HG03108 (cell line): Measurements from ENCODE around the gene RPA1.

Experiments used
- ATAC-seq: cut with Tn5 transposase; IDR thresholded peaks from one replicate; pipeline ENCODE4 v1.9.1; 2021; ENCODE audit warnings: moderate library complexity; ENCODE audit not compliant: unreplicated experiment

RPA1 gene

DNA sequence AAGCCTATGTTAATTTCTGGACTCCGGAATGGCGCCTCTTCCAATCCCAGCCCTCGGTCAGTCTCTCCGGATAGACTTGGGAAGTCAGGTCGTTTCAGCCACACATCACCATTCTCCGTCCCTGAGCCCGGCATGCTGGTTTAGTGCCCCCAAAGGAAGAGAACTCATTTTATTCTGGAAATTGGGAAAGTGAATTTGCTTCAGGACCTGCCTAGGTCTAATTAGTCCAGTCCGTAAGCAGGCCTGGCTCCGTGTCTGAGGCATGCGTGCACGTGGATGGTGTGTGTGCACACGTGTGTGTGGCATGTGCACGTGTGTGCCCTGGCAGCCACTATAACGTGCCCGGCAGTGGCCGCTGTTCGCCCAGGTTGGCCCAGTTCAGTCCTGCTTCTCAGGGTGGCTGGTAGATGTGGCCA lies 77.4 kb downstream of the RPA1 start:
- no peak for ATAC-seq

DNA sequence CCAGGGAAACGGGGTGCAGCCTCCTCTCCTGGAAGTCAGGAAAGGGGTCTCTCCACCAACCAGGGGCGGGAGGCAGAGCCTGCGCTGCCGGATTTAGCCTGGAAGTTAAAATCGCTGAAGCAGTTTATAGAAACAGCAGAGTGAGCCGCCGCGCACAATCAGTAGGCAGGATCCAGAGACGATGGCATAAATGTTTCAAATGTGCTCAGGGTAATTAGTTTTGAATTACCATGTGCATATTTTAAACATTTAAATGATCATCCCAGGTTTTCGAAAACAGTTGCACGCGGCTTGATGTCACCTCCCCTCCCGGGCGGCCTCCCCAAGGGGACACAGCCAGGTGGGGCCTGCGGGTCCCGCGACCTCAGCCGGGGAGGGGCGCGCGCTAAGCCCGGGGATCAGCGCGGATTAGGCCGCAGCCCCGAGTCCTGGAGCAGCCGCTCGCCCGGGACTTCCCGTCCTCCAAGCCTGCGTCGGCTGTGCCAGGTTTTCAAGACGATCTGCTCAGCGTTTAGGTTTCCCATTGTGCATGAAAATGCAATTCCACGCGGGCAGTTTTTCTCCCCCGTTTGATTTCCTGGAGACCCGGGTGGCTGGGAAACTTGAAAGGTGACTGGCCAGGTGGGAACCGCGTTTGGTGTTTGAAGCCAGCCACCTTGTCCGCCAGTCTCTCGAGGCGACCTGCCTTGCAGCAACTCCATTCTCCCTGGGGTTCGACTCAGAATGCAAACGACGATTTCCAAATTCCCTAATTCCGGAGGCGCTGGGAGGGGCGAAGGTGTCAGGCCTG lies 78.3 kb downstream of the RPA1 start:
- ATAC-seq, result no peak

DNA sequence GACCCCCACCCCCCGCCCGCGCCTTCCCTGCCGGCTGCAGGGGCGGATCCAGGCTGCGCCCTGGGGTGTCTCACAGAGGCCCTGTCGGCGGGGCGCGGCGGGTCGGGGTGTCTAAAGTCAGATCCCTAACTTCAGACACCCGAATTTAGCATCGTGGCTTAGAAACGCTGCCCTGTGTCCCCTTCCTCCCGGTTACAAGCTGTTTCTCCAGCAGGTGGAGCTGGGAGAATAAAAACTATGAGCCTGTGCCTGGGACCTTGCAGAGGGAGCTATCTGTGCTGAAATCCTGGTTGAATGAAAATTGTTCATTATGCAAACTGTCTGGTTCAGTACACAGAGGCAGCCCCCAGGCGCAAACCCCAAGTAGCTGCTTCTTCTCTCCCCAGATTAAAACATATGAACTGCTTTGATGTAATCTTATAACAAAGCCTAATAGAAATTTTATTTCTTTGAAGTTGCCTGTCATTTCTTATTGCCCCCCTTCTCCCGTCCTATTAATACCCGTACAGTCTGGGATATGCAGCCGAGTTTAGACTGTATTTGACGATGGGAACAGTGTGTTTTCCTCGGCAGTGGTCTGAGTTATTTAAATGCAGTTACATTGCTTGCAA lies 79.0 kb downstream of the RPA1 start:
- no peak for ATAC-seq

DNA sequence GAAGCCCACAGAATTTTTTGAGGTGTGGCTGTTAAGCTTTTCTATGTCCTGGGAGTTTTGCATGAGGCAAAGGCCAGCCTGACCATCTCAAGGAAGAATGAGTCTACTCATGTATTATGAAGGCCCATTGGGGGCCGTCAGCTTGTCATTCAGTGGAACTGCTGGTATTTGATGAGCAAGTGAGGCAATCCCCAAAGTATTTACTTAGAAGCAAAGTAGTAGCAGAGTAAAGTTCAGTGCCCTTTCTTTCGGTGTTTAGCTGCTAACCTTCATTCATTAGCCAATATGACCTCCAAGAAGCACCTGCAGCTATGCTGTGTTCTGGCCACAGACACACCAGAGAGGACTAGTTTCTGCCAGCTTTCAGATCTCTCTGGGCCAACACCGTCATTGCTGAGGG lies 80.2 kb downstream of the RPA1 start:
- ATAC-seq, result no peak

DNA sequence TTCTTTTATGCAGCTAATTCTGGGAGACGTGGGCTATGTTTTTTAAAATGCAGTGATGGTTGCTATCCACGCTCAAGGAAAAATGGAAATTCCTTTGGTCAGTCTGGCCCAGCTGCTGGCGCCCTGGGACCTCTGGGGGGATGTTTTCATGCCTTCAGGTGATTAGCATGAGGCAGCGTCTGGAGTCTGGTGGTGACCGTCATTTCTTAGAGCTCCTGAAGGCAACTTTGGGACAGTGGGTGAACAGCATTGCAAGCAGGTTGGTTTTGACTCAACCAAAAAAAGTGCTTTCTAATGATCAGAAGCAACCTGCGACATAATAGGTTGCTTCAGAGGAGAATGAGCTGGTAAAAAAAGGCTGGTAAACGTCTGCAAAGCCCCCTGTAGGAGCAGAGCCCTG lies 82.3 kb downstream of the RPA1 start:
- no peak for ATAC-seq

DNA sequence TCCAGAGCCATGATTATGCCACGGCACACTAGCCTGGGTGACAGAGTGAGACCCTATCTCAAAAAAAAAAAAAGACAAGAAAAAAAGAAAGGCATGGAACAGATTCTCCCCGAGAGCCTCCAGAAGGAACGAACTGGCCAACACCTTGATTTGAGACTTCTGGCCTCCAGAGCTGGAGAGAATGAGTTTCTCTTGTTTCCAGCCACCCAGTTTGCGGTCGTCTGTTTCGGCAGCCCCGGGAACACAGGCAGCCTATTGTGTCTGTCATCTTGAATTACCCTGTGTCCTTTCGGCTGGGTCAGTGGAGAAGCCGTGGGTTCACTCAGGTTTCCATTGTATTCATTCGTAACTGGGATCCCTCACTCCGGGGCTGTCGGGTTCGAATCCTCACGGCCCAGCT lies 83.9 kb downstream of the RPA1 start:
- no peak for ATAC-seq

DNA sequence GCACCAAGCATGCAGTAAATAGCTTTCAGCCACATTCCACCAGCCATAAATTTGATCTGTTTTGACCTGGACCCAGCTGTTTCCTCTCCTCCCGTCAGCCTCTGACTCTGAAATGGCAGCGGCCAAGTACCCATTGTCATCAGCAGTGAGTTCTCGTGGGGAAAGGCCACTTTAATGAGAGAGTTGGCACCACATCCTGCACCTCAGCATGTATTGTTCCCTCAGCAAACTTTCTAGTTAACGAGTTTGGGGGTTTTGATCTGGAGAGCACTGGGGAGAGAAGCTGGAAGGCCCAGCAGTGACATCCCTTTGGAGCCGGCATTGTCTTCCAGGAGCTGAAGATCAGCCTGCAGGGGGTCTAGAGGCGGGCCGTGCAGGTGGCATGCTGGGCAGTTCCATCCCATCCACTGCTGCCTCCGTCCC lies 84.9 kb downstream of the RPA1 start:
- ATAC-seq, result no peak

DNA sequence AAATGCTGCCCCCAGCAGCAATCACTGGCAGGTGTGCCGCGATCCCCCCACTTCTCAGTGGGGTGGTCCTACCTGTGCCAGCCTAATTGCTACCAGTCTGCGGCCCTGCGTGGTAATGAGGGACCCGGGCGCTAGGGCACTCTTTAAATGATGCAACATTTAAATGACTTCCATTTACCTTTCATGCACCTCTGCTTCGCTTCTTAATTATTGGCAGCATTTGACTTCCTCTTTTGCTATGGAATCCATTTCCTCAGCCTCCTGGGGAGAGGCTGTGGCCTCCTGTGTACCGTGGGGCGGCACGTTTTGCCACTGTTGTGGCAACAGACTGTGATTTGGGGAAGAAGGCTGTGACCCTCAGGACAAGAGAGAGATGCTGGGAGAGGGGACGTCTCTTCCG lies 86.1 kb downstream of the RPA1 start:
- ATAC-seq, result no peak

DNA sequence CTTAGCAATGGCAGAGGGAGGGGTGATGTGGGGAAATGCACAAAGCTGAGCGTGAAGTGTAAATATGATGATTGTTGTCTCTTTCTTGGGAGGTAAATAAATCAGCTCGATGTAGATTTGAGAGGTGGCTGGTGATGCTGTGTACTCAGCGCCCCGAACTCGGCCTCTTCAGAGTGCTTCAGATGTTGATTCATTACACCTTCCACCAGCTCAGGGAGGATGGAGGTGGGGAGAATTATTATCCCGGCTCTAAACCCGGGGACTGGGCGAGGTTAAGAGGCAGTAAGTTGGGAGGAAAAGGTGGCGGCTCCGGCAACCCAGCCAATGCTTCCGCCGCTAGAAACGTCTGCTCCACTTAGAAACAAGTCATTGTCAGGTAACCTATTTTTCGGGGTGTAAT lies 86.5 kb downstream of the RPA1 start:
- no peak for ATAC-seq

DNA sequence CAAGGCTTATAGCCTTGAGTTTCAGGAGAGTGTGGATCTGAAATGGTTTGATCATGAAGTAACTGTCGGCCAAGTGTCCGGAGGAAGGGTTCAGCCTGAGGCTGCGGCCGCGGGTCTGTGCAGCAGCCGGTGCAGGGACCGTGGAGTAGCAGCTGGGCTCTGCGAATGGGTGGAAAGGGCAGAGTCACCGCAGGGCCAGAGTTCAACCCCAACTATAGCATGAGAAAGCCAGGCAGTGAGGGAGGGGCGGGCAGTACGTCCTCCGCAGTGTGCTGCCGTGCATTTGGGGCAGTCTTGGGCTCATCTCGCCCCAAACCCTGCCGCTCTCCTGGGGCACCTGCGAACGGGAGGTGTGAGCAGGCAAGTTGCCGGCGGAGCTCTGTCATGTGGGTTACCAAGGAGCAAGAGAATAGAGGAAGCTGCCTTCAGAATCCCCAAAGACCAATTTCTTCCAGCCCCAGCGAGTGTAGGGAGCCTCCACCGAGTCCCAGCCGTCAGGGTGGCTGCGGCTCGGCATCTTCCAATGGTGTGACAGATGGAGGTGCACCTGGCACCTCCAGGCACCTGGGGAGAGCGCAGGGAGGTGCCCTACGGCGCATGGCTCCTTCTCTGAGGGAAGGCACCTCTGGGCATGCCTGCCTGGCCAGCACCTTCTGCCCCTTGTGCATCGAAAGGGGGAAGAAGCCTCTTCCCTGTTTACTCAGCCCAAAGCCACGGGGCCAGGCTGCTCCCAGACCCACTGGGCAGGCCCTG lies 87.3 kb downstream of the RPA1 start:
- ATAC-seq, result no peak

DNA sequence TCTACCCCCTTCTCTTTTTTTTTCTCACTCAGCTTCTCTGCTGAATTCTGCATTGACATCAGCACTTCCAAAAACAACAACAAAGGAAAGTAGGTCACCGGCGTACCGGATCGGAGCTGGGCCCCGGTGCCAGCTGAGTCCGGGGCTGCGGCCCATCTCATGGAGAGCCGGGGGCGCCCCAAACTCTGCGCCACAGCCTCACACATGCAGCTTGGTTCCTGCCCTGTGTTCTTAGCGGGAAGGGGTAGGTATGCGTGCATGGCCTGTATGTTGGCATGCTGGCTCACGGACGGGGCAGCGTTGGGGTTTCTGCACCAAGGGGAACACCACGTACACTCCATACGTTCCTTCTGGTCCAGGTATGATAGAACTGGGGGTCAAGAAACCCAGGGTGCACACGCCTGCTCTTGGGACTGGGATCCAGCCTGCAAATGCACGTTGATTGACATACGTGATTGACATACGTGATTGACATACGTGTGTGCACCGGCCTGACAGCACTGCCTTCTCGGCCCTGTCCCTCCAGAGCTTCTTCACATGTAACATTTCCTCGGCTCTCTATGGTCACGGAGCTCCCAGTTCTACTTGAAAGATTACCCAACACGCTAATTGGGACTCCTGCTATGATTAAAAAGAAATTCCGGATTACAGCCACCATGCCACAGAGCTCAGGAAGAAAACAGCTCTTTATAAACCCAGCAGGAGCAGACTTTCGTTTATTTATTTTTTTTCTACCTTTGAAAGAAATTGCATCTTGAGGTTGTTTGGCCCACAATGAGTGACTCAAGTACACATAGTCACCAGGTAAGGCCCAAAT lies 88.7 kb downstream of the RPA1 start:
- no peak for ATAC-seq

DNA sequence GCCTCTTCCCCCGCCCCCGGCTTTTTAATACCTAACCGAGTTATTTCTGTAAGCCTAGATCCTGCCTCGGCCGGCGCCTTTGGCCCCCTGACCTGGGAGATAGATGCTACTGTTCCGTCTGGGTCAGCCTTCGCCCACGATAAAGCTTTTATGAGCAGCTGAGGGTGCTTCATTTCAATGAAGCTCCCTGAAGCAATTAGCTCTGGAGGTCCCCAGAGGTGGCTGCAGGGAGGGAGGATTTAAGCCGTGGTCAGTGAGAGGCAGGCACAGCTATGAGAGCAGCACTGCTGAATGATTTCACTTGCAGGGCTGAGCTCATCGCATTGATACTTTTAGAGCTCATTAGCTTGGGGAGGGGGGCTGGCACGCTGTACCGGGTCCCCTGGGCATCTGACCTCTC lies 89.4 kb downstream of the RPA1 start:
- ATAC-seq, result no peak

DNA sequence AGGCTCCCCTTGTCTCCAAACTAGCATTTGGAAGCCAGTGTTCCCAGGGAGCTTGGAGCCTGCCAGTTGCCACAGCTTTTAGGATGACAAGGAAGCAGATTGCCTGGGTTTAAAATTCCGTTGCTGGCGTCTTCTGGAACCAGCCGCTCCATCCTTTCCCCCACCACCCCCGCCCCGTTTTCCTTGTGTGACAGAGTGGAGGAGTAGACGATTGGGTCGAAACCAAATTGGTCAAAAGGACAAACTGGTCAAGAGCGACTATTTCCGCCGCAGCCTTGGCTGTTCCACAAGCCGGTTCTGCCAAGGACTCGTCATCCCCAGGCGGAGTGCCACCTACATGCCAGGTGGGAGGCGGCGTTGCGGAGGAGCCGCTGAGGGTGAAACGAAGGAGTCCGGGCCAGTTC lies 91.1 kb downstream of the RPA1 start:
- no peak for ATAC-seq

DNA sequence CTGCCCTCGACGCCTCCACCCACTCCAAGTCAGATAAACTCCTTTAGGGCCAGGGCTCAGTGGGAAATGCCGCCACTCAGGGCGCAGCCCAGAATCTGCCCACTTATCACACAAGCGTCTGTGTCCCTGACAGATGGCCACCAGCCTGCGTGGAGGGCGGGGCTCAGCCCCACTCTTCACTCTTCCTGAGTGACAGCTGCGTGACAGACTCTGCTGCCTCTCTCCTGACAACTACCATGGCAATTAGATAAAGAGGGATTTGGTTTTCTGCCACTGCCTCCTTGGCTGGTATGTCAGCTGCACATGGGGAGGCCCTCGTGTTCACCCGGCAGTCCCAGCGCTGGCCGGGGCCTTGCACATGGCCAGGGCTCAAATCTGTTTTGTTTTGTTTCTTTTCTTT lies 99.2 kb downstream of the RPA1 start:
- no peak for ATAC-seq

DNA sequence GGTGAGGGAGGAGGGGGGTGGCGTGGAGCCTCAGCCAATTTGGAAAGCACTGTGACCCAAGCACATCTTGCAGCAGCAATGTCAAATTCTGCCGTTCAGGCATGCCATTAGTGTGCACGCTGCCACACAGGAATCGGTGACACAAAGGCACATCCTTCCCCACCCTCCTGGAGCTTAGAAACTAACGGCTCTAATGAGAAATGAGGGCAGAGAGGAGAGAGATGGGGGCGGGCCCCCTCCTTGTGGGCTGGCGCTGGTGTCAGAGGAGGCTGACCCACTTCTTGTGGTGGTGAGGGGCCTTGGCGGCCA lies 100.5 kb downstream of the RPA1 start:
- no peak for ATAC-seq

DNA sequence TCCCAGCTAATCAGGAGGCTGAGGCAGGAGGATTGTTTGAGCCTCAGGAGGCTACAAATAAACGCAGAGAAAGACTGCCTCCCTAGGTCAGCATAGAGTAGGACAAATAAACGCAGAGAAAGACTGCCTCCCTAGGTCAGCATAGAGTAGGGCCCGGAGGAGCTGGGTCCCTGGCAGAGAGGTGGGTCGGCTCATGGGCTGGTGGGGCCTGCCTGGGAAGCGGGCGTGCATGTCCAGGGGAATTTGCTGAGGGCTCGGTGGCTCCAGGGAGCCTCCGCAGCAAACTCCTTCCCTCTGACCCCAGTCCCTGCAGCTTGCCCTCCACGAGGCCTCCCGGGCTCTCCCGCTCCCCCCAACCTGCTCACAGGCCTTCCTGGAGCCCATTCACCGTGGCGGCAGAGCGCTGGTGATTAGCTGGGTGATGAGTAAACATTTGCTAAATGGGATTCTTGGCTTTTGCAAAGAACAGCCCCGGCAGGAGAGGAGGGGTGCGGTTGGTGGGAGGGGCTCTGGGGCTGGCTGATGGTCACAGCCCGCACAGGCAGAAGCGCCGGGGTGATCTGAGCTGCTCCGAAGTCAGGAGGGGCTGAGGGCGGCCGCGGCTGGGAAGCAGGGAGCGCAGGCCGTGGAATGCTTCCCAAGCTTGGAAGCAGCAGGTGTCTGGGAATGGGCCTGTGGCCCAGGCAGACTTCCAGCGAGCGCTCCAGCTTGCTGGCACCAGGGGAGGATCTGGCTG lies 102.2 kb downstream of the RPA1 start:
- no peak for ATAC-seq

DNA sequence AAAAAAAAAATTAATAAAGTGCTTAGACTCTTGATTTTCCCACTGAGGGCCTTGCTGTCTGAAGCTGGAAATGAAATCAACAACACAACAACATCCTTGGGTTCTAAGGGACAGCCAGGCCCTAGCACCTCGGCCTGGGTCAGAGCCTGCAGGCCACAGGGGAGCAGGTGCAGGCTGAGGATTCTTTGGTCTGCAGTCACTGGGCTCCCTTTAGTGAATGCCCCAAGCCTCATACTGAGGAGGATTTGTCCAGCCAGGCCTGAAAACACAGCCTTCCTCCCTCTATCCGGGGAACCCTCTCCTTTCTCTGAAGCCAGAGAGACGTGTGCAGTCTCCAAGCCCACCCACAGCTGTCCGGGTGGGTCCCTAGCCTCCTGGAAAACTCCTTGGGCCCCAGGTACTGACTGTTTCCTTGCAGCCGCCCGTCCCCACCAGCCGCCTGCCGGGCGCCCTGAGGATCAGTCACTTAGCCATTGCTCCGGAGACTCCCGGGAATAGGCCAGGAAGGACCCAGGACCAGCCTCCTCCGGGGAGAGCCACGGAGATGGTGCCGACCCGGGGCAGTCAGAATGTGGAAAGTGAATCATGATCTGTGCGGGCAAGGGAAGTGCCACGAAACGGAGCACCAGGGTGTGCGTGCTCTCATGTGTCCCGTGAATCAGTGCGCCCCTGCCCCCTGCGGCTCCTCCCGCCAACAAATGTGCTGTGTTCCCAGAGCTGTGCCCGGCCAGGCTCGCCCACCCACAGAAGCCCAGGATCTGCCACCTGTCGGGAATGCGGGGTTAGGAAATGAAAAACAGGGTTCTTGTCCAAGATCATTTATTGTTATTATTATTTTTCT lies 104.3 kb downstream of the RPA1 start:
- ATAC-seq, result no peak

DNA sequence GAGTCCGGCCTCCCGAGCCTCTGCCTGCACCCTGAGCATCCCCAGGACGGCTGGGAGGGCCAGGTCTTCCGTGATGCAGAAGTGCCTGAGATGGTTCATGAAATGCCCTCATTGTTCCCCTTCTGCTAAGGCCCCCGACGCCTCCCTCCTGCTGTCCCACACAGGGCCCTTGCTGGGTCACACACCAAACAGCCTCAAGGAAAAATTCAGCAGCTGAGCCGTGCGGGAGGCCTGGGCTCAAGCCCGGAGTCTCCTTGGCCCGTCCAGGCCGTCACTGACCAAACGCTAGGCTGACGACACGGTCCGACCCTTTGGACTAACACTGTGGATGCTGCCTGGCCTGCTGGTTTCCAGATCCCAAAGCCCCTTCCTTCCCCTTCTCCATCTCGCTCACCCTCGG lies 105.1 kb downstream of the RPA1 start:
- ATAC-seq, result no peak

DNA sequence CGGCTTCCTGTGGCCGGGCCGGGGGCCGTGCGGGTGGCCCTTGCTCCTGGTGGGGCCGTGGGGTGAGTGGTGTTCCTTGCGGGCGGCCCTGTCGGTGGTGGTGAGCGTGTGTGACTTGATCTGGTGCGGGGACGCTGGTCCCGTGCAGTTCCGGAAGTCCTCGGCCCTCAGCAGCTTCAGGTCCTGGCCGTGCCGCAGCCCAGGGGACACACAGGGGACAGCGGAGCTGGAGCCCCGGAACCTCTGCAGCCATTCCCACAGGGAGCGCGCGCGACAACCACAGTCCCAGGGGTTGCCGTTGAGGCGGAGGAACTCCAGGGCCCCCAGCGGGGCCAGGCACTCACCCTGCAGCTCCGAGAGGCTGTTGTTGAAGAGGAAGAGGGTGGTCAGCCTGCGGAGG lies 107.0 kb downstream of the RPA1 start:
- ATAC-seq, result no peak

DNA sequence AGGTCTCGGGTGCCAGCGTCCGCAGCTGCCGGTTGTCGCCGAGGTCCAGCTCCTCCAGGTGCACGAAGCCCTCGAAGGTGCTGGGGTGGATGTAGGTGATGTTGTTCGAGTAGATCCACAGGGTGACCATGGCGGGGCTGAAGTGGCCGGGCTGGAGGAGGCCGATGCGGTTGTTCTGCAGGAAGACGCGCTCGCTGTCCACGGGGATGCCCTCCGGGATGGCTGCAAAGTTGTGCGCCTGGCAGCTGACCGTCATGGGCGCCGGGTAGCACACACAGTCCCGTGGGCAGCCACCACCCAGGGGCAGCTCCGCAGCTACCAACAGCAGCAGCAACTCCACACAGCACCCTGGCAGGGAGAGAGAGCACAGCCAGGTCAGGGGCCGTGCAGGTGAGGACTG lies 107.7 kb downstream of the RPA1 start:
- ATAC-seq, result no peak
